NOMO-1 treated with DMSO at 0.1 percent for 48 hours (cell line): ENCODE measurements around the gene OSBPL2.
A peak's percentile ranks its signal among the peaks of the same experiment; 100 is the strongest.

Source experiments
- DNase-seq: peaks from one replicate; lab custom pipeline; 2025; ENCODE audit not compliant: unreplicated experiment; lab: John Stamatoyannopoulos, UW

The OSBPL2 gene

DNA sequence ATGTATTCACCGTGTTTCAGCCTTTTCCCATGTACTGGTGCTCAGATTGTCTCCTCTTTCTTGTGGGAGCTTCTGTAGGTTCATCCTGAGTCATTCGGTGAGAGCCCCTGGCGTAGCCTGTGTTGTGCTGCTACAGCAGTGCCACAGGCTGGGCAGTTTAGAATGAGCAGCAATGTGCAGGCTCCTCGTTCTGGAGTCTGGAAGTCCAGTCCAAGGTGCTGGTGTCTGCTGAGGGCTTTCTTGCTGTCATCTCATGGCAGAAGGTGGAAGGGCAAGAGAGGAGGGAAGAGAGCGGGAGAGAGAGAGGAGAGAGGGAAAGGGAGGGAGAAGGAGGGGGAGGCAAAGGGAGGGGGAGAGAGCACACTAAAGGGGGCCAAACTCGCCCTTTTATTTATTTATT lies 15.1 kb downstream of the OSBPL2 start:
- no peak for DNase-seq

DNA sequence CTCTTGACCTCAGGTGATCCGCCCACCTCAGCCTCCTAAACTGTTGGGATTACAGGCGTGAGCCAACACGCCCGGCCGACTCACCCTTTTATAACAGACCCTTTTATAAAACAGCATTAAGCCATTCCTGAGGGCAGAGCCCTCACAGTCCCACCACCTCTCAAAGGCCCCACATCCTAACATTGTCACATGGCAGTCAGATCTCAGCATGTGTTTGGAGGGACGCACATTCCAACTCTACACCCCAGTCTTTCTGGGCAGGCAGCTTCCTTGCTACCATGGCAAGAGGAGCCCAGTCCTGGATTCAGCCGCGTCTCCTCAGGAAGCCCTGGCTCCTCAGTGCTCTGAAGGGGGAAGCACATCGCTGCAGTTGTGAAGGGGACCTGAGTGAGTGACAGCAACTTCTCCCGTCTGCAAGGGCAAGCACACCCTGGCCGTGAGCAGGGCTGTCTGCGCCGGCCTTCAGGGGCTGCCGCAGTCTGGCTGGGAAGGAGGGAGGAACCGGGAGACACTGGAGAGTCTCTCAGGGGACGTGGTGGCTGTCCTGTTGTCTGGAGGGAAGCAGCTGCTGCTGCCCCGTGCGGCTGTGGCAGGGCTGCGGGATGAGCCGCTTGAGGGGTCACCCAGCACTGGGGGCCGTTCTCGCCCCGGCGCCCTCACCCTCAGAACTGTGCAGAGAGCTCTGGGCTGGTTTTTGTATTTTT lies 15.9 kb downstream of the OSBPL2 start:
- DNase-seq = no peak

DNA sequence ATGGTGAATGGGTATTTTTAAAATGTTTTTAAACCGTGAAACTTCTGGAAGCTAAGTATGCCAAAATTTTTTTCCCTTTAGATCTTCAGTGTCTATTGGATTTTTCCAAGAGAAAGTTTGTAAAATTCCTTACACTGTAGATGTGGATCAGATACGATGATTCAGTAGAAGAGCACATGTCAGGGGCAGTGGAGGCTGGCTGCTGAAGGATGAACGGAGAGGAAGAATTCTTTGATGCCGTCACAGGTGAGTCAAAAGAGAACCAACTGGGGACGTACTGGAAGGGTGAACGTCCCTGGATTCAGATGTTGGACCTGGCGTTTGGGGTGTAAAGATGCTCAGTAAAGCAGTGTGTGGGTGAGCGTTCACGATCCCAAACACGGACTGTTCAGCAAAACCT lies 17.7 kb downstream of the OSBPL2 start:
- DNase-seq = no peak

DNA sequence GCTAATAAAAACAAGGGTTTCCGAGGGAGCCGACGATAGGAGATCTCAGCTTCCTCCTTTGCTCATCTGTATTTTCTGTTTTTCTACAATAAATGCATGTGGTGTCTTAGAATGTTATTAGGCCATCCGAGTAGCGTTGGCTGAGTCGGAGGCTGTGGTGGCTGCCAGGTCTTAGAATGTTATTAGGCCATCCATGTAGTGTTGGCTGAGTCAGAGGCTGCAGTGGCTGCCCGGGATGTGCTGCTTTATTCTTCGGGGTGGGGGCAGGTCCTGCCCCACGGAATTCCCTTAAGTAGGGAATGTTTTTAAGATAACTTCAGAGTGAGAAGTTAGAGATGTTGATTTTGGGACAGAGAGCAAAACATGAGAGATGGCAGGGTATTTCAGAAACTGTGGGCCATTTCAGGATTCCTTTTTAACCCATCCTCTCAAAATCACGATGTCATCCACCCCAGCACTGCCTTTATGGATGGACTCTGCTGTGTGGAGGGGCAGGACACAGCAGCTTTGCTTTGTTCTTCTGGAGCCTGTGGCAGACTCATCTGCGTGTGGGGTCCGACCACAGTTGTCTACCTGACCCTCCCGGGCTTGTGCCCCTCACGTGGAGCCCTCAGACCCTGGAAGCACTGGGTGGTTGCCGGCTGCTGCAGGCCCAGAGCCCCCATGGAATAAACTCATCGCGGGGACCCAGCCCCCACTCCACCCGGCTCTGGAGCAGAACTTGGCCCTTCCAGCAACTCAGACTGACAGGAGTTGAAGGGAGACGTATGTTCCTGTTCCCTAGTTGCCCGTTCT lies 20.4 kb downstream of the OSBPL2 start:
- no peak for DNase-seq

DNA sequence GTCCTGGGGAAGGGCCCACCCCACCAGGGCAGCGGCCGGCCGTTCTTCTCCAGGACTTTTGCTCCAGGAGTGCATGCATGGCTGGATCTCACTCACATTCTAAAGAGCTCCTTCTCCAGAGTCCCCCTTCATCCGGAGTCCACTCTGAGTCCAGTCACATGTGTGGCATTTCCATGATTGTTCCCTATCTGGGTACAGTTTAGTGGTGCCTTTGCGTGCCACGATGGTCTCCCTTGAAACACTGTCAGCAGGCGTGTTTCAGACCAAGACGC lies 20.9 kb downstream of the OSBPL2 start:
- no peak for DNase-seq

DNA sequence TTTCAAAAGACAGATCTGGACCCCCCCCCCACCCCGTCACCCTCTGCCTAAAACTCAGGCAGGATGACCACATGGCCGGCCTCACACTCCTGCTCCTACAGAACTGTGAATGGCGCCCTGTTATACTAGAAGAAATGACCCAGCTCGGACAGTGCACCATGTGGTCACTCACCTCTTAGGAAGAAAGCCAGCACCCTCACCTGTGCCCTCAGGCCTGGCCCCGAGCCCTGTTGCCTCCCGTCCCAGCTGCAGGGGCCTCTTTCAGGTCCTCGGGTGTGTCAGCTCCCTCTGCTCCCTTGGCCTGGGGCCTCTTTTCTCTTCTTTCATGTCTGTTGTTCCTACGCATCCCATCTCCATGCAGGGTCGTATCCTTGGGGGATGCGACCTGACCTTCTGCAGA lies 23.7 kb downstream of the OSBPL2 start:
- no peak for DNase-seq

DNA sequence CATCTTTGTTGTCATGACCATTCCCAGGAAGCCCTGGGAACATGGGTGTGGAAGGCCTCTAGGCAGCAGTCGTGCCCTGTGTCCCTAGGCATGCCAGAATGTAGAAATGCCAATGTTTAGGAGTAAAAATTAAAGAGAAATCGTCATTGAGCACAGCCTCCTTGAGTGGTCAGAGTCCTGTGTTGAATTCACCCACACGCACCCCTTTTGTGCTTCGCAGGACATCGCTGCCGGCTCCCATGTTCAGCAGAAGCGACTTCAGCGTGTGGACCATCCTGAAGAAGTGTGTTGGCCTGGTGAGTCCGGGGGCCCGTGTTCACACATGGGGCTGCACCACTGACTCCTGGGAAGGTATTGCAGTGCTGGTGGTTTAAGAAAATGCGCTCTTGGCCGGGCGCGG lies 25.1 kb downstream of the OSBPL2 start:
- no peak for DNase-seq

DNA sequence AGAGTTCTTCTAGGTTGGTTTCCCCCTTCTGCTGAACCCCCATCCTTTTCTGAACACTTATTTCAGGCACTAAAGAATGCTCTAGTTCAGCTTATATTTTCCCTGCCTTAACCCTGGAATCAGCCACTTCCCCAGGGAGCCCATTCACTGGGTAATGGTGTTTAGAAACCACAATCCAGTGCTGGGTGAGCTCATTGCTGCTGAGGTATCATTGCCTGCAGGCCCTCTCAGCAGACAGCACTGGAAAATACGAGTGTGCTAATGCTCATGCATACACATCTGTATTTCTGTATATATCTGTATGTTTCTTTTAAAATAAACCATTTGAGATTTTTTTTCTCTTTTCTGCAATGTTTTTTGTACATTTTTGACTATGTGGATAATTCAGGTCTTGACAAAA lies 27.0 kb downstream of the OSBPL2 start:
- DNase-seq = no peak

DNA sequence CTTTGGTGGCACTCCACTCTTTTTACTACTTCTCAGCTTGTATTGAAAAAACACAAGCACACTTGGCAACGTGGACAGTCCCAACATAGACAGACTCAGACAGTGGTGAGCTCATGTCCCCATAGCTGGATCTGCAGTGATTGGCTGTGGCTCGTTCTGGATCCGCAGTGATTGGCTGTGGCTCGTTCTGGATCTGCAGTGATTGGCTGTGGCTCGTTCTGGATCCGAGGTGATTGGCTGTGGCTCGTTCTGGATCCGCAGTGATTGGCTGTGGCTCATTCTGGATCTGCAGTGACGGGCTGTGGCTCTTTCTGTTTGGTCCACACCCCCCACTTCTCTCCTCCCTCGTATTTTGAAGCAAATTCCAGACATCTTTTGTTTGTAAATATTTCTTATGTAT lies 28.0 kb downstream of the OSBPL2 start:
- no peak for DNase-seq

DNA sequence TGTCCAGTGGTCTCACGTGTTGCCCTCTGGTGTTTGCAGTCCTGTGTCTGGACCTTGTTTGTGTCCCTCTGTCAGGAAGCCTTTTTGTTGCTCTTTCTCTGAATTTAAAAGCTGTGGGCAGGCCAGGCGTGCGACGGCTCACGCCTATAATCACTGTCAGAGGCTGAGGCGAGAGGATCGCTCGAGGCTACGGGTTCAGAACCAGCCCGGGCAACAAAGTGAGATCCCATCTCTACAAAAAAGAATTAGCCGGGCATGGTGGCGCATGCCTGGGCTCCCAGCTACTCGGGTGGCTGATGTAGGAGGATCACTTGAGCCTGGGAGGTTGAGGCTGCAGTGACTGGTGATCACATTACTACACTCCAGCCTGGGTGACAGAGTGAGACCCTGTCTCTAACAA lies 28.5 kb downstream of the OSBPL2 start:
- no peak for DNase-seq

DNA sequence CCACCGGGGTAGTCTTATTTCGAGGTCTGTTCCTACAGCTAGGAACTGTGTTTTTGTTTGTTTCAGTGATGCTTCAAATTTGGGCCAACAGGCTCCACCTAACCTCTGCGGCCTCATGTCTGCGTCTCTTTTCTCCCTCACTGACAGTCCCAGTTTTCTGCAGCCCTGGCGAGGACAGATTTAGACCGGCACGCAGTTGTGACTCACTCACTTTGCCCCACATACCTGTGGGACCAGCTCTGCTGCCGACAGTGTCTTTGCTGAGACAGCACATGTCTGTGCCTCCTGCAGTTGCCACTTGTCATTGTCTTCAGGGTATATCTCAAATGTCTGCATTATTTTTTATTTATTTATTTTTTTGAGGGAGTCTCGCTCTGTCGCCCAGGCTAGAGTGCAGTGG lies 29.2 kb downstream of the OSBPL2 start:
- DNase-seq = no peak

DNA sequence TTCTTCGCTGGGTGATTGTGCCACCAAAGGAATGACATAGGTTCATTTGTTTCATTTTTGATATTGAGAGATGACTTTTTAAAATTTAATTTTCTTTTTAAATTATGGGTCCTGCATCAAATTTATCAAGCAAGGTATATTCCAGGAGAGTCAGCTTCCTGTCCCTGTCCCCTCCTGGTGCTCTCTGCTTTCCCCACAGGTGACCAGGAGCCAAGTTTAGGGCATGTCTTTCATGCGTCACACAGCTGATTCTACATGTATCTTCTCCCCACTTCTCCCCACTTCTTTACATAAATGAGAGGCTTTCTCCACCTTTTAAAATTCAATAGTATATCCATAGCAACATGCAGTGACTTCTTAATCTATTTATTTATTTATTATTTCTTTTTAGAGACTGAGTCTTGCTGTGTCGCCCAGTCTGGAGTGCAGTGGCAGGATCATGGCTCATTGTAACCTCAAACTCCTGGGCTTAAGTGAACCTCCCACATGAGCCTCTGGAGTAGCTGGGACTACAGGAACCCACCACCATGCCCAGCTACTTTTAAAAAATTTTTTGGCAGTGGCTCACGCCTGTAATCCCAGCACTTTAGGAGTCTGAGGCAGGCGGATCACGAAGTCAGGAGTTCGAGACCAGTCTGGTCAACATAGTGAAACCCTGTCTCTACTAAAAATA lies 30.0 kb downstream of the OSBPL2 start:
- no peak for DNase-seq

DNA sequence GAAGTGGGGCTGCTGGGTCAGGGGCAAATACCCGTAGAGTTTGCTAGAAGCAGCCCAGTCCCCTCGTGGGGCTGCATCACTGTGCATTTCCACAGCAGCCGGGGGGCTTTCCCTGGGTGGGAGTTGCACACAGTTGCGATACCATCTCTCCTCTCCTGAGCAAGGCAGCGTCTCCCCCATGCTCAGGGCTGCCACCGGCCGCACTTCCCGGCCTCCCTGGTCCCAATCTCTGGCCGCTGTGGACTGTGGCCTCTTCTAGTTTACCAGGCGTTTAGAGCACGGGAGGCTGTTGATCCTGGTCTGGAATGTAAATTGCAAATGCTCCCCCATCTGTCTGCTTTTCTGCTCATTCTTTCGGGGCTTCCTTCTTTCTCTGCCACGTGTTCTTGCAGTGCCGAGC lies 31.1 kb downstream of the OSBPL2 start:
- DNase-seq = no peak

DNA sequence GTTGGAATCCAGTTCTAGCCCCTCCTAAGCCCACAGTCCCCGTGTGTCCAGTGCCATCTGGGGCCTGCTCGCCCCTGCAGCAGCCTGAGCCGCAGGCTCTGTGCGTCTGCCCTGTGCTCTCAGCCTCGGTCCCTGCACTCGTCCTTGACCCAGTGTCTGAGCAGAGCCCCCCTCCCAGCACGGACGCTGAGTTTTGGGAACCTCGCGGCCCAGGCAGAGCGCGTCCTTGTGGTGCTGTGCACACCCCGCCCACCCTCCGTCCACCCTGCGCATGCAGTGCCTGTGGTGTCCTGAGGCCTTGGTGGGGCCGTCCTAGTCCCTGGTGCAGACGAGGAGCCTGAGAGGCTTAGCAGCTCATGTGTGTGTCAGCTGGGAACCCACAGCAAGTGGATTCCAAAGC lies 31.6 kb downstream of the OSBPL2 start:
- DNase-seq = no peak

DNA sequence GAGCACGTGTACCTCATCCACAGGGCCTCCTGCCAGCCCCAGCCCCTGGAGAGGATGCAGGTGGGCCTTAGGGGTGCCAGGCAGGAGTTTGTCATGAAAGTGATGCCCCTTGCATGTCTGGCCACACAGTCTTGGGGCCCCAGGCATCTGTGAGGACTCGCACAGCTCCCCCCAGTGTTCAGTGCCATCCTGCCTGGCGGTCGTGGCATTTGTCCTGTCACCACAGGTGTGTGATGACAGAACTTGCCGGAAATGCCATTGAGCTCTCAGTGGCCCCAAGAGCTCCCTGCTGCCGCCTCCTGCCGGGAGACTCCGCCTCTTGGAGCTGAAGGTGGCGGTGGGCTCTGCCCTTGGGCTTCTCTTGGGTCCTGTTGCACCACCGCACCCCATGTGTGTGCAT lies 33.9 kb downstream of the OSBPL2 start:
- DNase-seq = no peak

DNA sequence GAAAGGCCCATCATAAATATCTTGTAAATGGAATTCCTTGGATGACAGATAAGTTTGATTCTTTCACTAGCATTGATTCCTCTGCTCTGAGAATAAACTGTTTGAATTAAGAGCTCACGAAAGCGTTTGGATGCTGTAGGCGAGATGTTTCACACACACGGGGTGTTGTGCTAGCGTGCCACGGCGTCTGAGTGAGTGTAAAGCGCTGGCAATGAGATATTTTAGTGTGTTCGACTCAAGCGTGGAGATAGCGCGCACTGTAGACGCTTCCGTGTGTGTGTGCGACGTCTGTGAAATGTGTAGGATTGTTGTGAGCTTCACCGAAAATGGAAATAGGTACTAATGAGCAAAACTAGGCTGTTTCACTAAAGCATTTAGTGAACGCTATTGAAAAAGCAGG lies 35.1 kb downstream of the OSBPL2 start:
- DNase-seq = no peak

DNA sequence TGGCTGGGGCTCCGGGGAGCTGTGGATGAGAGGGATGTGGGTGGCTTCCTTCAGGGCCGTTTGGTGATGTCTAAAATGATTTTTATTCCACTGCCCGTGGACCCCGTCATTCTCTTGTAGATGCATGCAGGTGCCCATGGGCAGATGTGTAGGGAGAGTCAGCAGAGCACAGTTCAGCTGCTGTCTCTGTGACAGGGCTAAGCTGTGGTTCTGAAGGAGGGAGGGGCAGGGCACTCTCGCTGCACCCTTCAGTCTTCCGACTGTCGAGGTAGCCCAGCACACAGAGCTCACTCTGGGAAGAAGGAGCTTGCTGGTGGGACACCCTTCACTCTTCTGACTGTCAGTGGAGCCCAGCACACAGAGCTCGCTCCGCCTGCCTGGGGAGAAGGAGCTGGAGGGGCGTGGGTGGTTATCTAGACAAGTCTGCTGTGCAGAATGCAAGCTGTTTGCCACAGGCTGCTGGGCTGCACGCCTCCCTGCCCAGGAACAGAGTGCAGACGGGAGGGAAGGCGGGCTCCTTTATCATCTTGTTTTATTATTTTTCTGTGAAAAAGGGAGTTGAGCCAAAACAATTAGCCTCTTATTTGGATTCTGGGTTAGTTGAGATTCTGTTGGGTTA lies 36.1 kb downstream of the OSBPL2 start:
- no peak for DNase-seq

DNA sequence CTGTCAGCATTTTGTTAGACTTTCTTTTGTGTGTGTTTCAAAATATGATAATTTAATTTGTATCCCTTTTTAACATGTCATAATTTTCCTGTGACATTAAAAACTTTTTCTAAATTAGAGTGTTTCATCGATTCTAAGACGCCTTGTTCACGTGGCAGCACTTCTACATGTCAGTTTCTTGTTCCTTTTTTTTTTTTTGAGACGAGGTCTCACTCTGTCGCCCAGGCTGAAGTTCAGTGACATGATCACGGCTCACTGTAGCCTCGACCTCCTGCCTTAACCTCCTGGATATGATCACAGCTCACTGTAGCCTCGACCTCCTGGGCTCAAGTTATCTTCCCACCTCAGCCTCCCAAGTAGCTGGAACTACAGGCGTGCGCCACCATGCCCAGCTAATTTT lies 36.9 kb downstream of the OSBPL2 start:
- peak; percentile 3 for DNase-seq

DNA sequence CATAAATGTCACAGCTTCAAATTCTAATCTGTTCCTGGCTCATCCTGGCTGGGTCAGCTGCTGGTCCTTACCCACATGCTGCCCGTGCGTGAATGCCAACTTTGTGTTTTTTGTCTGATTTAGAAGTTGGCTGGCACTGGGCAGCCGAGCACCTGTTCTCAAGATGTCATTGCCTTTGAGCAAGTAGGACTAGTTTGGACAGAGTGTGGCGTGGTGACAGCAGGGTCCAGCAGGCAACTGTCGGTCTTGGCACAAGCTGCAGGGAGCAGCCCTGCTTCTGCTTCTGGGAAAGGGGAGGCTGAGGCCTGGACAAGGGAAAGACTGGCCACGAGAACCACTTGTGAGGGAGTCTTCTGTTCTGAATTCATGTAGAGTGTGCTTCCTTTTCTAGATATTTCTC lies 38.1 kb downstream of the OSBPL2 start:
- no peak for DNase-seq

DNA sequence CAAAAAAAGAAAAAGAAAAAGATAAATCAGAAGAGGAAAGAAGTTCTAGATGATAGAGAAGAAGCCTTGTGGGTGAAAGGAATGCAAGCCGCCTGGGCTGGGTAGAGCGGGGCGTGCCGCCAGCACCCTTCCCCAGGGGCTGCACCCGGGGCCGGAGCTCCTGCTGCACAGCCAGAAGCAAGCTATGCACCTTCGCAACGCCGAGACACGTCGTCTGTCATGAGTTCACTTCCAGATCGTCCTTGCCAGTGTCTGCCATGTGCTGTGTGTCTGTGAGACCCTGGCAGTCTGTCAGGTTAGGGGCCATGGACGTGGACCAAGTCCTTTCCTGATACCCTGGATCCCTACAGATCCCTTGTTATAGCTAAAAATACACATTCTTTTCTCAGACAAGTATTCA lies 38.9 kb downstream of the OSBPL2 start:
- no peak for DNase-seq

DNA sequence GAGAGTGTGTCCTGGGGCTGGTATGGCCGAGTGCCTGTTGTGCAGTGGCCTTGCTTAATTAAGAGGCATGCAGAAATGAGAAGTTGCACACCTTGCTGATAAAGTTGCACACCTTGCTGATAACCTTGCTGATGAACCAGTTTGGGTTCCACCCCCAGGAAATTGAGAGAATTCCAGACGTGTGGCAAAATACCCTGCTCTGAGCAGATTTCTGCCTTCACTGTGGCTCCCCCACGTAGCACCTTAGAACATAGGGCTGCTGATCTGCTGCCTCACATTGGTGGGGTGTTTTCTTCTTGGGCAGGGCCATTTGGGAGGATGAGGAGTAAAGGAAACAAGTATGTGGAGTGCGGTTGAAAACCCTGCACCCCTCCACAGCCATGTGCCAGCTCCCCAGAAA lies 42.0 kb downstream of the OSBPL2 start:
- no peak for DNase-seq
